ENCODE data around the gene CD99.
A peak's percentile ranks its signal among the peaks of the same experiment; 100 is the strongest.

CD99 gene

DNA sequence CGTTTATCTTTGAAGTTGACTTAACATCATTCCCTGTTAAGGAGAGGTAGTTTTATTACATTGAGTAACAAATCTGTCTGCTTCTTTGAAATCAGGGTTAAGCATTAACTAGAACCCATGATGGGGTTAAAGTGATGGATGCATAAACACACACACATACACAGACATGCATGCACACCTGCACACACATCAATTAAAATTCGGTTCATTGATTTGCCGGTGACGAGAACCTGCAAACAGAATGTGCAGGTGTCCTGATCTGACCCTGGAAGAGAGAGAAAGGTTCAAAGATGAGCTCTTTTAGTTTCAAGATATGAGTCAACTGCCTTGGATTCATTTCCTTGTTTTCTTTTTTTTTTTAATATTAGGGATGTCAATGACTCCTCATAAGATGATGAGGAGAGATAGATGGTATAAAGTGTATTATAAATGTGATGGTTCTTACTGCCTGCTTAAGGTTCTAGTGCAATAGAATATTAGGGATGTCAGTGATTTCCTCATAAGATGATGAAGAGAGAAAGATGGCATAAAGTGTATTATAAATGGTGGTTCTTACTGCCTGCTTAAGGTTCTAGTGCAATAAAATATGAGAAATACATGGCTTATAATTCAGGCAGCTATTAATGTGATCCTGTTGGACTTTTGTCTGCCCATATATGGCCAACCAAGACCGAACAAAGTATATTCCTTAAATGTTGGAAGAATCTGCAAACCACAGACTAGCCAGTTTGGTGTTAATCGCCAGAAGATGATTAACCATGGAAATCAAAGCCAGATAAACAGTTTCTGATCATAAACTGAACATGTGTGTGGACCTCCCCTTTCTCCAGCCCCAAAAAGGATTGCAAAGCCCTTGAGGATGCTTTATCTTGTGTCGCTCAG is 14.1 kb upstream of the CD99 start:
- DNase-seq = no peak

DNA sequence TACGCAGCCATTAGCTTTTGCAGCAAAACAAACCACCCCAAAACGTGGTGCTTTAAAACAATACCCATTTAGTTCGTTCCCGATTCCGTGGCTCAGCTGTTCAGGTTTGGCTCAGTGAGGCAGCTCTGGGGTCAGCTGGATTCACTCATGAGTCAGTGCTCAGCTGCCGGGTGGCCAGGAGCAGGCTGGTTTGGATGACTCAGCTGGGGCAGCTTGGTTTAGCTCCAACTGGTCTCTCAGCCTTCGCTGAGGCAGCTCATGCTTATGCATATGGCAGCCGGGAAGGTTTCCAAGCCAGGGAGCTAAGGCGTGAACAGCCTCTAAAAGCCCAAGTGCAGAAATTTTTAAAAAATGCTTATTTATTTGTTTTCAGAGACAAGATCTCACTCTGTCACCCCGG is 13.3 kb upstream of the CD99 start:
- DNase-seq = no peak

GRCh38 chrX:2678583-2678982 is 12.5 kb upstream of the CD99 start:
- DNase-seq = no peak

DNA sequence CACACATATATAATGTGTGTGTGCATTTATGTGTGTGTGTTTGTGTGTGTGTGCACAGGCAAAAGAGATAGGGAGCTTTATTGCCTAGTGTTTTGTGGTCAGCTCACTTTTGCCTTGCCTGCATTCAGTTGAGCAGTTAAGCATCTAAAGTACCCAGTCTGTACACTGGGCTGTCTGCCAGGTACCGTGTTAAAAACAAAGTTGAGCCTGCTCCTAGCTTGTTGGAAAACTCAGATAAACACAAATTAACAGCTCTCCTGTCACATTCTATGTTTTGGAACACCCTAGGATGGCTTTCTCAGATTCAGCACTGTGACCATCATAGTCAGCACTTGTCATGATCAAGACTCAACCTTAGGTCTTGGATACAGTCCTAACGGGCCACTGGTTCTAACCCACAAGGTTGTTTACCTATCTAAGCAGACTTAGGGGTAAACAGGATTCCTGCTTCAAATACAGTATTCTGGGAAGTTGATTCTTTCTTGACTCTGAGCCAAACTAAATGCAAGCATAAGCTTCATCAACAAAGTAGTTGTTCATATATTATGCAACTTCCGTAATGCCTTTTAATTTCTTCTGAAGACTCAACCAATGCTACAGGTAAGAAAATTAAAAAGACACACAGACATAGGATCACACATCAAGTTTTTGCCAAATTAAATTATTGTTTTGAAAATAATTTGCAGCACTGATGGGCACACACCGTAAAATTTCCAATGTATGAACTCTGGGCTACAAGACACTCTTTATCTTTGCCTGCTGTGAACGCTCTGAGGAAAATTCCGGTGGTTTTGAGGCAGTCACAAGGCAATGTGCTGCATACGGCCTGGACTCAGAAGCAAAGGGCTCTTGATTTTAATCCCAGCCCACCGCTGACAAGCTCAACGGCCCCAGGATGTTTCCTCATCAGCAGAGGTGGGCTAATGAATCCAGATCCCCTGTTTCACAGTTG is 11.3 kb upstream of the CD99 start:
- DNase-seq = no peak

GRCh38 chrX:2680486-2681348 is 10.4 kb upstream of the CD99 start:
- DNase-seq = no peak

GRCh38 chrX:2682565-2683177 is 8.4 kb upstream of the CD99 start:
- DNase-seq = no peak

GRCh38 chrX:2684256-2684655 is 6.8 kb upstream of the CD99 start:
- no peak for DNase-seq

GRCh38 chrX:2685886-2686285 is 5.2 kb upstream of the CD99 start:
- DNase-seq = no peak

- DNase-seq = no peak
These were observed 1.1 kb upstream of the CD99 start for GRCh38 chrX:2689773-2690666.

- DNase-seq = no peak
These were observed 587 bp downstream of the CD99 start for GRCh38 chrX:2691543-2692220.

DNA sequence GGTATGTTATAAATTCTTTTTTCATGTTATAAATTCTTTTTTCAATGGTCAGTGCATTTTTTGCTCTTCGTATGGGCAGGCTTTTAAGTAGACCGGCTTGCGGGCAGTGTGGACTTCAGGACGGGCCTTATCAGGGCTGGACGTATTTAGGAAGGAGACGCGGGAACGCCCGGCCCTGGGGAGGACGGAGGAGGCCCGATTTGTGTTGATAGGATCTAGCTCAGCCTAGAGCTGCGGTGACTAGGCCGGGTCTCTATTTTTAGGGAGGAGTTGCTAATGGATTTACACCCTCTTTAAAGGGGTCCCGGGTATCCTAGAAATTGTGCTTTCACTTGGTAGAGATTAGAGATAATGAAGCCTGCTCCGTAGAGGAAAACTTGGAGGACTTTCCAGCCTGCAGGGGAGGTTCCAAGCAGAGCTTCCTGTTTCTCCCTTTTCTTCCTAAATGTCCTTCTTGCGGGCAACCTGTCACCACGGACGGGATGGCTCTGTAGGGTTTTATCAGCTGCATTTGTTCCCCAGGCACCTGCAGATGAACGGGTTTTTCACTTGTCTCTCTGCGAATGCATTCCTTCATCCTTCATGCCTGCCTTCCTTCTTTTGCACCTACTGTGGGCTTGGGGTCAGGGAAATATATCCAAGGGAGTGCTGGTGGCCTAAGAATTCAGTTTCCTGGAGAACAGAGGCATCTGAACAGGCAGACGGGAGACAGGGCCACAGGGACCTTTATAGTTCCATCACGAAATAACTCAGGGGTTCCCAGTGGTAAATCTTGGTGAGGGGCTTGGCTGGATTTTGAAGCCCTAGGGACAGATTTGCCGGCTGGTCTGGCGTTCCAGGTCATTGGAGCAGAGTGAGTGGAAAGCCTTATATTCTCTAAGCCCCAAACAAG is 1.4 kb downstream of the CD99 start:
- no peak for DNase-seq

DNA sequence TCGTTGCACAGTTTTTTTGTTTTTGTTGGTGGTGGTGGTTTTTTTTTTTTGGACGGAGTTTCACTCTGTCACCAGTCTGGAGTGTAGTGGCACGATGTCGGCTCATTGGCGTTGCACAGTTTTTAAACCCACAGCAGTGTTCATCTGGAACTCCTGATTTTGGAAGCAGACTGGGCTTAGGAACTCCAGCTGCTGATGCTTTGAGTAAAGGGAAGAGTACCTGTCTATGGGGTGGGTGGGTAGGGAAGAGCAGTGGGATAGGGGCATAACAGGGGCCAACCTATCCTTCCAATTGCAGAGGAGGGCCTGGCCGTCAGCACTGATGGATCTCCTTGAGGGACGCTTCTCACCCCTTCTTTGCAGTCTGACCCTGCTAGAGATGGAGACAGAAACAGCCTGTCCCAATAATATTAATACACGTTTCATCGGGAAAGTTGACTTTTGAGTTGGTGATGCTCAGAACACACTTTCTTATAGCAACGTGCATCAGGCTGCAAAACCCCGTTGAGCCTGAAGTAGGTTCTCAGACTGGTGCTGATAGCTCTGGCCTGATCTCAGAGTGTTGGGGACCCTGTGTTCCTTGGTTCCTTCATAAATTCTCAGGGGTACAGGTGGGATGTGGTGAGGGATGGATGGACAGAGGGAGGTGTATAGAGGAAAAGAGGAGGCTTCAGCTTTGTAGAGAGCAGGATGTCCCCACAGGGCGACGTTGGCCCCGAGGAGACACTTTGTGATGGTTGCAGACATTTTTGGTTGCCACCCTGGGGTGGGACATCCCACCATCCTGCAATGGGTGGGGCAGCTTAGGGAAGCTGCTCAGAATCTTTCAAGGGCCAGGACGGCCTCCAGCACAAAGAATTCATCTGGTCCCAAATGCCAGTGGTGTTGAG is 2.3 kb downstream of the CD99 start:
- no peak for DNase-seq

DNA sequence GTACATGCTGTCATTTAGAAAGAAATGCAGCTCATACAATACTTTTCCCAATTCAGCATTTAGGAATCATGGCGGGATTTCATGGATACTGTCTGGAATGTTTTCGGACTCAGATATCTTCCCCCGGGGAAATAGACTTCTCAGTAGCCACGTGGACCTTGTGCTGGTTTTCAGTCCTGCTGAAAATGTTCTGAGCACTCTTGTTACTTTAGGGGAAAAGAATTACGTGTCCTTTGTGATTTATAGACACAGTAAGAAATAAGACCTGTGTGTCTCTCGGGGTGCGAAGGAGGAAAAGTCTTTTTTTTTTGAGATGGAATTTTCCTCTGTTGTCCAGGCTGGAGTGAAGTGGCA is 3.8 kb downstream of the CD99 start:
- DNase-seq = no peak

DNA sequence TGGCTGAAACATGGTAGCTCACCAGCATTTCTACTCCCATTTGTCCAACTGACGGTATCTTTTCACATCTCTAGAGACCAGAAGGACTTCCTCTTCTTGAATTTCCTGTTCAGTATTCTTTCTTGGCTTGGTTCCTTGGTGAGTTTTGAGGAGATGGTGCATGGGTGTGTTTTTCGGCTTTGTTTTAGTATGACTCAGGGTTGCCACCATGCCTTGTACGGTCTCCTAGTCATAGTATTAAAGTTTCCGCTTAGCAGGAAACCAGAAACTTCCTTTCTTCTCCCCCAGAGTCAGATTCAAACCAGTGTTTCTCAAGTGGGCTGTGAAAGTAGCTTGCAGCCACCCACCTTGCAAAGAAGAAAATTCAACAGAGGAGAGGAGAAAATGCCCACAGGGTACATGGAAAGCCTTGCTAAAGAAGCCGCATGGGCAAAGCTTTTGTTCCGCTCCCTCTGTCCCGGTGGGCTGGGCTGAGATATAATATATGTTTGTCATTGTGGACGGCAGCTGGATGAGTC is 5.7 kb downstream of the CD99 start:
- peak; percentile 57 to 77 for DNase-seq

- DNase-seq = no peak
These were observed 6.2 kb downstream of the CD99 start for GRCh38 chrX:2697306-2697705.

DNA sequence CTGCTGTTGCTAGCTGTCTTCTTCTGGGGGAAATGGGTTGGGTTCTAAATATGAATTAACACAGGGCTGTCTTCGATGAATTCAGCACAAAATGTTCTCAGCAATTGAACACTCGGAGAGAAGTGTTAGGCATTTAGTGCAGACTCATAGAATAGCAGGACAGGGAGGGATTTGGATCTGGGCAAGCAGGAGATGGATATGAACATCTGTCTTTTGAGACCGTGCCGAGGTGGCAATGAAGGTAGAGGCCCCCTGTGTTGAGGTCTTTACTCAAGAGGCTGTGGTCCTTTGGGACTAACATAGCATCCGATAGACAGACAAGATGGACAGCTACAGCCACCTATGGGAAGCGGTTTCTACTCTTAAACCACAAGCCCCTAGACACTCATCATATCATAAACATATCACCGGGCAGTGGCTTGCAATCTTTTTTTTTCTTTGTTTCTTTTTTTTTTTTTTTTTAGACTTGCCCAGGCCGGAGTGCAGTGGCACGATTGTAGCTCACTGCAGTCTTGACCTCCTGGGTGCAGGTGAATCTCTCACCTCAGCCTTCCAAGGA is 6.7 kb downstream of the CD99 start:
- no peak for DNase-seq

DNA sequence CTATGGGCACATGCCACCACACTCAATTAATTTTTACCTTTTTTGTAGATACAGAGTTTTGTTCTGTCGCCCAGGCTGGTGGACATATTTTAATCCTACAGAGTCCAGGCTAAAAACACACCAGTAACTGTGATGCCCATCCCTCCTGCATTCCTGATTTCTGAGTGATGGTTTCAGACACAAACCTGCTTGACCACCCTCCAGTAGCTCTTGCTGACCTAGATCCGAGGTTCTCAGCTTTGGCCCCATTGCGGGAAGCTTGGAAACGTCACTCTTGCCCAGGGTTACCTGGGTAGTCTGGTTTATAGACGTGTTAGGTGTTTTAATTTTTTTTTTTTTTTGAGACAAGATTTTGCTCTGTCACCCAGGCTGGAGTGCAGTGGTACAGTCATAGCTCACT is 7.5 kb downstream of the CD99 start:
- no peak for DNase-seq

GRCh38 chrX:2699959-2700358 is 8.9 kb downstream of the CD99 start:
- no peak for DNase-seq
